B cell (primary cell): ENCODE data around the gene PTGES2. TPM values are rescaled to one million over a fixed set of nuclear protein-coding genes. Genes with fewer than 3 reads are reported as not detected.

Experiments
- ATAC-seq: fragments of 200-7000 bp; cut with Tn5 transposase; one replicate; pipeline ENCODE4 v1.10.0; 2021; ENCODE audit warnings: low read depth, mild to moderate bottlenecking, moderate number of reproducible peaks, moderate library complexity
- CTCF ChIA-PET: fragments of 350-600 bp; sonication (Branson Sonifier 250); formaldehyde crosslinking; loops from one replicate; lab custom pipeline; 2021; ENCODE audit warnings: antibody characterized with exemption, inconsistent platforms; lab: Charles Lee
- POLR2A ChIA-PET: fragments of 350-600 bp; sonication (Branson Sonifier 250); formaldehyde crosslinking; loops from one replicate; lab custom pipeline; 2021; ENCODE audit warnings: antibody characterized with exemption; lab: Charles Lee
- DNase-seq: peaks from one replicate; pipeline ENCODE4 v3.0.0; 2013
- H2AFZ ChIP-seq: 2 replicates; pipeline ENCODE4 v1.6.1; 2012; ENCODE audit warnings: mild to moderate bottlenecking, low read depth, low read length; ENCODE audit not compliant: insufficient read depth, poor library complexity, severe bottlenecking
- H3K27ac ChIP-seq, 2 donors: 1 replicate in 1 of 2; 2 replicates in 1 of 2; pipeline ENCODE4 v1.5.1; 2012 to 2013; ENCODE audit warnings: low read length in 2 of 2, mild to moderate bottlenecking in 2 of 2, moderate library complexity in 1 of 2
- H3K27me3 ChIP-seq, 4 experiments: fragments of 200-600 bp in 1 of 4; sonication (generic) in 1 of 4; replicated peaks in 1 of 4; 1 replicate in 2 of 4; 2 replicates in 2 of 4; pipeline versions ENCODE4 v1.6.1 to v1.7.0; 2013 to 2016; ENCODE audit warnings: low read length in 3 of 4, mild to moderate bottlenecking in 2 of 4, mixed read lengths in 1 of 4, moderate library complexity in 1 of 4; ENCODE audit not compliant: insufficient read depth in 4 of 4, control insufficient read depth in 3 of 4; ENCODE audit errors: control extremely low read depth in 1 of 4
- H3K36me3 ChIP-seq, 2 experiments: replicated peaks in 1 of 2; 1 replicate in 1 of 2; 2 replicates in 1 of 2; pipeline versions ENCODE4 v1.6.1 to v1.7.1; 2013; ENCODE audit warnings: low read length in 1 of 2; ENCODE audit not compliant: insufficient read depth in 2 of 2, control insufficient read depth in 1 of 2; ENCODE audit errors: control extremely low read depth in 1 of 2, extremely low read depth in 1 of 2
- H3K4me1 ChIP-seq, 2 donors: fragments of 200-600 bp in 1 of 2; sonication (generic) in 1 of 2; 1 replicate in 1 of 2; 2 replicates in 1 of 2; pipeline versions ENCODE4 v1.5.1 to v1.6.1; 2013 to 2017; ENCODE audit warnings: low read length in 2 of 2; ENCODE audit not compliant: control insufficient read depth in 2 of 2, insufficient read depth in 2 of 2
- H3K4me2 ChIP-seq: replicated peaks from 2 replicates; pipeline ENCODE3; 2012; ENCODE audit warnings: mild to moderate bottlenecking, low read depth, low read length; ENCODE audit not compliant: poor library complexity, severe bottlenecking
- H3K4me3 ChIP-seq, 5 experiments: fragments of 200-600 bp in 1 of 5; sonication (generic) in 1 of 5; 1 replicate in 3 of 5; 2 replicates in 2 of 5; pipeline versions ENCODE4 v1.5.1 to v1.7.0; 2011 to 2016; ENCODE audit warnings: low read length in 4 of 5, mild to moderate bottlenecking in 4 of 5, low read depth in 2 of 5, control low read depth in 1 of 5, moderate library complexity in 1 of 5; ENCODE audit not compliant: insufficient read depth in 1 of 5; ENCODE audit errors: control extremely low read depth in 1 of 5, extremely low read depth in 1 of 5
- H3K79me2 ChIP-seq: fragments of 200-600 bp; sonication (generic); one replicate; pipeline ENCODE4 v1.6.0; 2016; ENCODE audit warnings: low read length; ENCODE audit not compliant: control insufficient read depth, insufficient read depth
- H3K9ac ChIP-seq: fragments of 200-600 bp; sonication (generic); 2 replicates; pipeline ENCODE4 v1.6.1; 2017; ENCODE audit warnings: mild to moderate bottlenecking, low read length, moderate library complexity
- H3K9me3 ChIP-seq, 3 donors: one replicate each; pipeline versions ENCODE4 v1.6.1 to v1.7.1; 2013; ENCODE audit warnings: low read length in 2 of 3; ENCODE audit not compliant: control insufficient read depth in 2 of 3, insufficient read depth in 1 of 3; ENCODE audit errors: control extremely low read depth in 1 of 3
- H4K20me1 ChIP-seq: 2 replicates; pipeline ENCODE4 v1.6.0; 2012; ENCODE audit warnings: mild to moderate bottlenecking, low read length; ENCODE audit not compliant: insufficient read depth, control insufficient read depth, poor library complexity, severe bottlenecking
- H3K27ac Mint-ChIP-seq: one replicate; pipeline ENCODE4 v1.8.0; 2021; ENCODE audit warnings: mixed read lengths
- H3K27me3 Mint-ChIP-seq: one replicate; pipeline ENCODE4 v1.8.0; 2021; ENCODE audit warnings: mixed read lengths
- H3K4me1 Mint-ChIP-seq: one replicate; pipeline ENCODE4 v1.8.0; 2021; ENCODE audit warnings: mixed read lengths
- H3K4me3 Mint-ChIP-seq: one replicate; pipeline ENCODE4 v1.8.0; 2021; ENCODE audit warnings: mixed read lengths
- H3K9me3 Mint-ChIP-seq: one replicate; pipeline ENCODE4 v1.8.0; 2022; ENCODE audit warnings: mixed read lengths; ENCODE audit not compliant: insufficient read depth
- EZH2 ChIP-seq: IDR thresholded peaks from 2 replicates; pipeline ENCODE4 v1.6.1; 2012; ENCODE audit warnings: borderline replicate concordance, low read depth, mild to moderate bottlenecking, moderate library complexity, low read length; ENCODE audit not compliant: insufficient read depth, poor library complexity, severe bottlenecking
- WGBS: methylation state at CpG from one replicate; pipeline ENCODE4 v1.1.5; 2013; ENCODE audit warnings: missing lambda C conversion rate; ENCODE audit not compliant: insufficient coverage; 5-methylcytosine and 5-hydroxymethylcytosine counted together
- intact Hi-C: fragments of 100-400 bp; cut with micrococcal nuclease; formaldehyde crosslinking; loops from one replicate; pipeline ENCODE4 v1.10.0; 2022
- polyA plus RNA-seq: library from polyadenylated mRNA; depleted of rRNA; stranded (reverse); fragments of >200 nt; gene quantifications from 2 replicates; pipeline ENCODE4 v1.2.3, GENCODE V29; 2012
- total RNA-seq, 2 donors: library from RNA; stranded (reverse); fragments of 120-200 nt in 1 of 2; gene quantifications; 1 replicate in 1 of 2; 2 replicates in 1 of 2; pipeline versions ENCODE4 v1.2.3 to v1.2.4, GENCODE V29; 2013 to 2022
- TF ChIP-seq, protein P1 (sequence below): fragments of 200-600 bp; IDR thresholded peaks from one replicate; pipeline ENCODE4 v1.8.0; 2022; ENCODE audit warnings: antibody characterized with exemption, mild to moderate bottlenecking

The PTGES2 gene
- total and polyA plus RNA-seq, 2 donors (not counting 1 experiment from before 2014, with no cell fraction given) = 77.8 to 113 TPM

DNA sequence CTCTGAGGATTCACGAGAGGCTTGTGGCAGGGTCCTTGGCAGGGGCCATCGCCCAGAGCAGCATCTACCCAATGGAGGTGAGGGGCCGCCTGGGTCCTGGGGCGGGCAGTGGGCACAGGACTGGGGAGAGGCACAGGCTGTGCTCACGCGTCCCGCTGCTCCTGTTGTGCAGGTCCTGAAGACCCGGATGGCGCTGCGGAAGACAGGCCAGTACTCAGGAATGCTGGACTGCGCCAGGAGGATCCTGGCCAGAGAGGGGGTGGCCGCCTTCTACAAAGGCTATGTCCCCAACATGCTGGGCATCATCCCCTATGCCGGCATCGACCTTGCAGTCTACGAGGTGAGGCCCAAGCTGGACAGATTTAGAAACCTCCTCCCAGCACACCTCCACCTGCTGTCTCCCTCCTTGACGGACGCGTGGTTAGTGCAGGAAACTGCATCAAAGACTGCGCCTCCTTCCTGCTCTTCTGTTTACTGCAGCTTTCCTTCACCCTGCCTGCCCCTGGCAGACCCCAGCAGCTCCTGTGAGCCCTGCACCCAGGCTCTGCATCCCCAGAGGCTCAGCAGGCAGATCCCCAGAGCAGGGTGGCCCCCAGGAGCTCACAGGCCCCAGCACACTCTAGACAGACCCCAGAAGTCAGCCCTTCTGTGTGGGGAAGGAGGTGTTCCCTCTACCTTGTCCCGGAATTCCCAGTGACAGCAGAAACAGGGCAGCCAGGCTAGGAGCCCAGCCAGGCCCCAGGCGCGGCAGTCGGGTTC is 21.2 kb downstream of the PTGES2 start:
- Histone ChIP-seq H3K9ac (no peak overlapping the region), H3K27ac (no peak overlapping the region), H3K36me3 (peaks cover 9 to 68% of the 10 kb centered on the region in 2 experiments), H3K4me2 (no peak overlapping the region), H2AFZ (no peak overlapping the region), H3K4me3 (no peak overlapping the region), H4K20me1 (peaks cover 29% of the 10 kb centered on the region), H3K4me1 (no peaks in the 10 kb centered on the region), H3K9me3 (no peaks in the 10 kb centered on the region), H3K27me3 (no peaks in the 10 kb centered on the region), H3K79me2 (peaks cover 21% of the 10 kb centered on the region)
- H3K27ac Mint-ChIP-seq = no peak overlapping the region
- H3K4me3 Mint-ChIP-seq = no peak overlapping the region
- no peaks in the 10 kb centered on the region for H3K27me3 Mint-ChIP-seq
- WGBS = 96% methylated on average over 23 of the region's 23 CpGs
- ChIA-PET POLR2A (interaction anchor here (0.5 kb wide), 1 partner anchor 56 kb away, joined by 3 read pairs; no protein-coding TSS in a partner anchor), CTCF (no interaction called here)
- ATAC-seq = no peak
- peaks cover 4% of the 10 kb centered on the region for H3K4me1 Mint-ChIP-seq
- intact Hi-C loops = no loop called here
- no peak for TF ChIP-seq EZH2
- TF ChIP-seq, protein P1, sequence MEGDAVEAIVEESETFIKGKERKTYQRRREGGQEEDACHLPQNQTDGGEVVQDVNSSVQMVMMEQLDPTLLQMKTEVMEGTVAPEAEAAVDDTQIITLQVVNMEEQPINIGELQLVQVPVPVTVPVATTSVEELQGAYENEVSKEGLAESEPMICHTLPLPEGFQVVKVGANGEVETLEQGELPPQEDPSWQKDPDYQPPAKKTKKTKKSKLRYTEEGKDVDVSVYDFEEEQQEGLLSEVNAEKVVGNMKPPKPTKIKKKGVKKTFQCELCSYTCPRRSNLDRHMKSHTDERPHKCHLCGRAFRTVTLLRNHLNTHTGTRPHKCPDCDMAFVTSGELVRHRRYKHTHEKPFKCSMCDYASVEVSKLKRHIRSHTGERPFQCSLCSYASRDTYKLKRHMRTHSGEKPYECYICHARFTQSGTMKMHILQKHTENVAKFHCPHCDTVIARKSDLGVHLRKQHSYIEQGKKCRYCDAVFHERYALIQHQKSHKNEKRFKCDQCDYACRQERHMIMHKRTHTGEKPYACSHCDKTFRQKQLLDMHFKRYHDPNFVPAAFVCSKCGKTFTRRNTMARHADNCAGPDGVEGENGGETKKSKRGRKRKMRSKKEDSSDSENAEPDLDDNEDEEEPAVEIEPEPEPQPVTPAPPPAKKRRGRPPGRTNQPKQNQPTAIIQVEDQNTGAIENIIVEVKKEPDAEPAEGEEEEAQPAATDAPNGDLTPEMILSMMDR = no peak
- DNase-seq = no peak
- H3K9me3 Mint-ChIP-seq = no peaks in the 10 kb centered on the region

DNA sequence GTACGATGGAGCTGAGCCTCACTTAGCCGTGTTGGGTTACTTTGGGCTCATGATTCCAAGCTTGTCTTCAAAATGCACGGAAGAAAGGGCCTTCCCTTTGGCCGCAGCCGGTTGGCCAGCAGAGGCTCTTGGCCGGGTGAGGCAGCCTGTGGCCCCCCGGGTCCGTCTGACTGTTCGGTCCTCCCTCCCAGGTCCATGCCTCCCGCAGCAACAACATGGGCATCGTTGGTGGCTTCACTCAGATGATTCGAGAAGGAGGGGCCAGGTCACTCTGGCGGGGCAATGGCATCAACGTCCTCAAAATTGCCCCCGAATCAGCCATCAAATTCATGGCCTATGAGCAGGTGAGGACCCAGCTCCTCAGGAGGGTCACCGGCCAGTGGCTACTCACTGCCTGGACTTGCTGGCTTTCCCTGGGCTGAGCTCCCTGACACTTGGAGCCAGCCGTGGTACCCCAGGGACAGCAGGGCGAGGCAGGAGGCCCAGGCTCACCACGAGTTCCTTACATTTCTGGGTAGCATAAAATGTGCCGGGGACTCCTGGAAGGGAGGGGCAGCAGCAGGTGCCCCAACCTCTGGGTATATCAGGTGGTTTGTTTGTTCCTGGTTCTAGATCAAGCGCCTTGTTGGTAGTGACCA is 21.9 kb downstream of the PTGES2 start:
- POLR2A ChIA-PET = no interaction called here
- no peak overlapping the region for H2AFZ ChIP-seq

More for the DNA sequence above, 21.9 kb downstream of the PTGES2 start:
- Mint-ChIP-seq H3K27ac (no peak overlapping the region), H3K4me1 (peaks cover 2% of the 10 kb centered on the region), H3K4me3 (no peak overlapping the region), H3K9me3 (no peaks in the 10 kb centered on the region), H3K27me3 (no peaks in the 10 kb centered on the region)
- H3K27me3 ChIP-seq = no peaks in the 10 kb centered on the region
- H3K27ac ChIP-seq = no peak overlapping the region
- H3K4me2 ChIP-seq = no peak overlapping the region
- intact Hi-C loops = no loop called here
- H3K9ac ChIP-seq = no peak overlapping the region
- ATAC-seq (no peak), DNase-seq (no peak)
- WGBS = 93% methylated on average over 21 of the region's 21 CpGs
- H3K4me1 ChIP-seq = no peaks in the 10 kb centered on the region
- peaks cover 9 to 74% of the 10 kb centered on the region in 2 experiments for H3K36me3 ChIP-seq
- peaks cover 36% of the 10 kb centered on the region for H4K20me1 ChIP-seq
- TF ChIP-seq, protein P1 = no peak
- no peak for TF ChIP-seq EZH2
- CTCF ChIA-PET = no interaction called here
- no peak overlapping the region for H3K4me3 ChIP-seq
- H3K9me3 ChIP-seq = no peaks in the 10 kb centered on the region
- peaks cover 26% of the 10 kb centered on the region for H3K79me2 ChIP-seq
